Omental fat pad (tissue), 4 donors: ENCODE results near the gene SAMD5. TPM values are rescaled to one million over a fixed set of nuclear protein-coding genes. Genes with fewer than 3 reads are reported as not detected.

Source experiments
- ATAC-seq: fragments of 150-250 bp; one replicate; pipeline ENCODE4 v1.9.1; 2016; ENCODE audit warnings: mild to moderate bottlenecking, moderate library complexity; ENCODE audit not compliant: low FRiP score
- DNase-seq: peaks from one replicate; pipeline ENCODE4 v3.0.0-alpha.2; 2019; ENCODE audit warnings: low spot score
- total RNA-seq, 4 donors: library from RNA; depleted of rRNA; stranded (reverse); fragments of >200 nt; gene quantifications; one replicate each; pipeline ENCODE4 v1.1.0, GENCODE V29; 2016
- TF ChIP-seq, protein P1 (sequence below), 3 donors: fragments of 450-650 bp; IDR thresholded peaks; one replicate each; pipeline ENCODE4 v1.5.1; 2016 to 2017; ENCODE audit warnings: antibody characterized with exemption in 3 of 3, mild to moderate bottlenecking in 3 of 3, moderate library complexity in 2 of 3

Gene SAMD5
- total RNA-seq, 4 donors from 2014 or later, result 0.69 to 3.3 (median 1.8) TPM

DNA sequence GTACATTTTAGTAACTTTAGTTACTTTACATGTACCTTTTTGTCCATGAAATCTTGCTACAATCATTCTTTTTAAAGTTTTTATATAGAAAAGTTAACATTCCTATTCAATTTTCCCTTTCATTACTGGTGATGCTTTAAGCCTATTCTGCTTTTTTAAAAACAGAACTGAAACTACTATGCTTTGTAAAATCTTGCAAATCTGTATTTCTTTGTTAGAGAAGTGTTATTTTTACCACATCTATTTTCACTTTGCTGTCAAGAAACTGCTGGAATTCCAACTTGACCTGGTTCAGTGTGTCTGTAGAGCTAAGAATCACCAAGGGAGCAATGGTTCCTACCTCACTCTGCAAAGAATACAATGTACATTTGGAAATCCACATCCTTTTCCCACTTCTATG, 21.8 kb upstream of the SAMD5 start:
- ATAC-seq (no peak), DNase-seq (no peak)
- TF ChIP-seq, protein P1, sequence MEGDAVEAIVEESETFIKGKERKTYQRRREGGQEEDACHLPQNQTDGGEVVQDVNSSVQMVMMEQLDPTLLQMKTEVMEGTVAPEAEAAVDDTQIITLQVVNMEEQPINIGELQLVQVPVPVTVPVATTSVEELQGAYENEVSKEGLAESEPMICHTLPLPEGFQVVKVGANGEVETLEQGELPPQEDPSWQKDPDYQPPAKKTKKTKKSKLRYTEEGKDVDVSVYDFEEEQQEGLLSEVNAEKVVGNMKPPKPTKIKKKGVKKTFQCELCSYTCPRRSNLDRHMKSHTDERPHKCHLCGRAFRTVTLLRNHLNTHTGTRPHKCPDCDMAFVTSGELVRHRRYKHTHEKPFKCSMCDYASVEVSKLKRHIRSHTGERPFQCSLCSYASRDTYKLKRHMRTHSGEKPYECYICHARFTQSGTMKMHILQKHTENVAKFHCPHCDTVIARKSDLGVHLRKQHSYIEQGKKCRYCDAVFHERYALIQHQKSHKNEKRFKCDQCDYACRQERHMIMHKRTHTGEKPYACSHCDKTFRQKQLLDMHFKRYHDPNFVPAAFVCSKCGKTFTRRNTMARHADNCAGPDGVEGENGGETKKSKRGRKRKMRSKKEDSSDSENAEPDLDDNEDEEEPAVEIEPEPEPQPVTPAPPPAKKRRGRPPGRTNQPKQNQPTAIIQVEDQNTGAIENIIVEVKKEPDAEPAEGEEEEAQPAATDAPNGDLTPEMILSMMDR (IDR thresholded peaks at IDR 0.05), result no peak

DNA sequence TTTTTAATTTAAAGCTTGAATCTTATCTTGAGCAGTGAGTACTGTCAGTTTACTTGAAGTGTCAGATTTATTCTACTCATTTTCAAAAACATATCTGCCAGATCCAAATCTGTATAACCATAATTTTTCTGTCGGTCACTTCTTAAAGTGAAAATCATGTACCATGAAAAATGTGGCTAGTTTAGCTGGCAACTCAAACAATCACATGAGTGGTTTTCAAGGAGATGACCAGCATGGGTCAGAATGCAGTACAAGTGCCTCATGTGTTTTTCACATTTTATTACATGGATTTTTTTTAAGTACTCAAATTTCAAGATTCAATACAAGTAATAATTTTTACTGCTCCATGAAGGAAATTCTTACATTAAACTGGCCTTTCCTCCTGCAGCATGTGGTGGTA, 11.0 kb upstream of the SAMD5 start:
- TF ChIP-seq, protein P1 (IDR thresholded peaks at IDR 0.05), result no peak
- ATAC-seq (no peak), DNase-seq (no peak)

- TF ChIP-seq, protein P1 (IDR thresholded peaks at IDR 0.05), result no peak
- ATAC-seq (no peak), DNase-seq (no peak)
These were observed 4.9 kb upstream of the SAMD5 start for GRCh38 chr6:147503587-147503986.

DNA sequence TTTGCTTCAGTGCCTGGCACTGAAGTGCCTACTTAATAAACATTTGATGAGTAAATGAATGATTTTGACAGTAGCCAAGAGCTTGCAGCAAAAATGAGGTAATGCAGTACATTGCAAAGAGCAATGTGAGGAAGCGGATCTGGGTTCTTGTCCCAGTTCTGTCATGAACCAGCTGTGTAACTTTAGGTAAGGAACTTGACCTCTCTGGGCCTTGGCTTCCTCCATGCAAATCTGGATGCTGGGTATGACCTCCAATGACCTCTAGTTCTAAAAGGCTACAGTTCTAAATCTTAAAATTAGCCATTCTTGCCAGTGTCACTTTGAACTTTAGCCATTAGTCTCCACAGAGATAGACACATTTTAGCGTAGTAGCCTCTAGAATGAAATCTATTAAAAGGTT, 3.6 kb upstream of the SAMD5 start:
- TF ChIP-seq, protein P1 (IDR thresholded peaks at IDR 0.05), result no peak
- DNase-seq, result no peak
- ATAC-seq, result no peak

DNA sequence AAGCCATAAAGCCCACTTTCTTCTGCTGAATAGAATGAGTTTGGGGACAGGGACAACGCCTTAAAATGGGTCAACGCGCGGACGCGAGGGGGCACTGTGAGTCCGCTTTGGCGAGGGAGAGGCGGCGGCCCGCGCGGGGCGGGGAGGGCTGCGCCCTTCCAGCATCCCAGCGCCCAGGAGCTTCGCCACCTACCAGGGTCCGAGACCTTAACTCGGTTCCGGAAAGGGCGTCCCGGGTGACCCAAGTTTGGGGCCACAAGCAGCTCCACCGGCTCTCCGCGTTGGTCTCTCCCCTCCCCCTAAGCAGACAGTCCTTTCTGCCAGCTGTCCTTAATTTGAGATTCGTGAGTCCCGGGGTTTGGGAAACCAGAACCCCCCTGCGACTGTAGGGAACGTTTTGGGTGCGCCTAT, 1.8 kb upstream of the SAMD5 start:
- TF ChIP-seq, protein P1 (IDR thresholded peaks at IDR 0.05), result peak in 1 of 3 donors; percentile 36
- ATAC-seq, result no peak
- DNase-seq, result peak; percentile 55

- peak; percentile 19 for ATAC-seq
- TF ChIP-seq, protein P1 (IDR thresholded peaks at IDR 0.05), result no peak
- DNase-seq, result no peak
These were observed 1.1 kb upstream of the SAMD5 start for GRCh38 chr6:147507162-147508041.
